ENCODE measurements around the gene PUS7L. TPM values are rescaled to one million over a fixed set of nuclear protein-coding genes. Genes with fewer than 3 reads are reported as not detected.
"Not testable (repeated sequence)": the region's sequence is repeated elsewhere in the genome, so short reads cannot be mapped to it uniquely, and the experiment has no call there.

The PUS7L gene
- total RNA-seq, 1 experiment from 2014 or later, result 19.0 TPM

GRCh38 chr12:43760396-43760795 is 1.8 kb upstream of the PUS7L start:
- in situ Hi-C loops (cut with HindIII; ENCODE audit: low pct_unique_long_range_greater_than_20kb, low sequenced_read_pairs), result no loop called here
- DNase-seq (ENCODE audit: low read depth, low spot score), result no peak

DNA sequence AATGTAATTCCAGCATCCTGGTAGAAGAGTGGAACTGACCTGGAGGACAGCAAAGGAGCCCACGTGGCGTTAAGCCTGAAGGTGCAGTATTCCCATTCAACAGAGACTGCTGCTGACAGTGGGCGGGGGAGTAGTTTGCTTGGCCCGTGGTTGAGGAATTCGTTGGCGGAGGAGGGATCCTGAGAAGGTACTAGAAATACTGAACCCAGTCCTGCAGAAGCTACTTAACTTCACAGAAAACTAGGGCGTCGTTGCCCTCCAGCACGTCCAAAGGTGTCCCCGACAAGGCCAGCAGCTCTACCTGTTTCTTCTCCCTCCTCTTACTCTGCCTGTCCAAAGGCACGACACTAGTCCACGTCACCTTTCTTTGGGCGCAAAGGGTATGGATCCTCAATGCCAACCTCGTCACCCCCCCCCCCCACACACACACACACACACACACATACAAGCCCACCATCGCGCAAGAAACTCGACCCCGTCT is 303 bp downstream of the PUS7L start:
- in situ Hi-C loops (cut with HindIII; ENCODE audit: low pct_unique_long_range_greater_than_20kb, low sequenced_read_pairs), result no loop called here
- no peak for DNase-seq (ENCODE audit: low read depth, low spot score)

- in situ Hi-C loops (cut with HindIII; ENCODE audit: low pct_unique_long_range_greater_than_20kb, low sequenced_read_pairs), result no loop called here
- no peak for DNase-seq (ENCODE audit: low read depth, low spot score)
Measured at GRCh38 chr12:43754015-43754414, 4.6 kb downstream of the PUS7L start.

DNA sequence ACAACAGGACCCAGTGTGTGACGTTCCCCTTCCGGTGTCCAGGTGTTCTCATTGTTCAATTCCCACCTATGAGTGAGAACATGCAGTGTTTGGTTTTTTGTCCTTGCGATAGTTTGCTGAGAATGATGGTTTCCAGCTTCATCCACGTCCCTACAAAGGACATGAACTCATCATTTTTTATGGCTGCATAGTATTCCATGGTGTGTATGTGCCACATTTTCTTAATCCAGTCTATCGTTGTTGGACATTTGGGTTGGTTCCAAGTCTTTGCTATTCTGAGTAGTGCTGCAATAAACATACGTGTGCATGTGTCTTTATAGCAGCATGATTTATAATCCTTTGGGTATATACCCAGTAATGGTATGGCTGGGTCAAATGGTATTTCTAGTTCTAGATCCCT is 7.2 kb downstream of the PUS7L start:
- in situ Hi-C loops (cut with HindIII; ENCODE audit: low pct_unique_long_range_greater_than_20kb, low sequenced_read_pairs); DNase-seq (ENCODE audit: low read depth, low spot score): not testable (repeated sequence)

DNA sequence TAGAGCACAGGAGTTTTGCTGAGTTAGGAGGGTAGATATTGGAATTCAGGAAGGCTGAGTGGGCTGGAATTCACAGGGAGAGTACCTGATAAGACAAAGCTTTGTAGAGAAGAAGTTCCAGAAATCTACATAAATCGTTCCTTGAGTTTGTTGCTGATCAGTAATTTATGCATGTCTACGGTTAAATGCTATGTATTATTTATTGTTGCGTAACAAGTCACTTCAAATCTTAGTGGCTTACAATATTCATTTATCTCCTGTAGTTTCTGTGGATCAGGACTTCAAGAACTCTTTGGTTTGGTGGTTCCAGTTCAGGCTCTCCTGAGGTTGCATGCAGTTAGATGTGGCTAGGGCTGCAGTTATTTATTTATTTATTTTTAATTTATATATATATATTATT is 7.8 kb downstream of the PUS7L start:
- no peak for DNase-seq (ENCODE audit: low read depth, low spot score)
- in situ Hi-C loops (cut with HindIII; ENCODE audit: low pct_unique_long_range_greater_than_20kb, low sequenced_read_pairs), result no loop called here

GRCh38 chr12:43749016-43749415 is 9.6 kb downstream of the PUS7L start:
- no peak for DNase-seq (ENCODE audit: low read depth, low spot score)
- in situ Hi-C loops (cut with HindIII; ENCODE audit: low pct_unique_long_range_greater_than_20kb, low sequenced_read_pairs), result no loop called here

DNA sequence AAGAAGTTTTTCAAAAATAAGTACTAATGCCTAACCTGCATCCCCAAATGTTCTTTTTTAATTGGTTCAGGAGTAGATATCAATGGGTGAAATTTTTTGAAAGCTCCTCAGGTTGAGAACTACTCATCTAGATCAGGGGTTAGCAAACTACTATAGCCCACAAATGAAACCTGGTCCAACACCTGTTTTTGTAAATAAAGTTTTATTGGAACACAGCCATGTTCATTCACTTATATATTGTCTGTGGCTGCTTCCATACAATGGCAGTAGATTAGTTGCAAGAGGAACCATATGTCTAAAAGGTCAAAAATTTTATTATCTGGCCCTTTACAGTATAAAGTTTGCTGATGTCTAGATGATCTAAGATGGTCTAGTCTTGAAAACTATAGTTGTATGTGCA is 13.8 kb downstream of the PUS7L start:
- no peak for DNase-seq (ENCODE audit: low read depth, low spot score)
- in situ Hi-C loops (cut with HindIII; ENCODE audit: low pct_unique_long_range_greater_than_20kb, low sequenced_read_pairs), result no loop called here

GRCh38 chr12:43742106-43742505 is 16.5 kb downstream of the PUS7L start:
- no peak for DNase-seq (ENCODE audit: low read depth, low spot score)

GRCh38 chr12:43740511-43741100 is 18.0 kb downstream of the PUS7L start:
- in situ Hi-C loops (cut with HindIII; ENCODE audit: low pct_unique_long_range_greater_than_20kb, low sequenced_read_pairs), result no loop called here
- no peak for DNase-seq (ENCODE audit: low read depth, low spot score)

More at GRCh38 chr12:43742106-43742505, 16.5 kb downstream of the PUS7L start:
- in situ Hi-C loops (cut with HindIII; ENCODE audit: low pct_unique_long_range_greater_than_20kb, low sequenced_read_pairs), result no loop called here

GRCh38 chr12:43737646-43738045 is 20.9 kb downstream of the PUS7L start:
- no peak for DNase-seq (ENCODE audit: low read depth, low spot score)
- in situ Hi-C loops (cut with HindIII; ENCODE audit: low pct_unique_long_range_greater_than_20kb, low sequenced_read_pairs), result no loop called here

- DNase-seq (ENCODE audit: low read depth, low spot score), result no peak
Measured at GRCh38 chr12:43736927-43737440, 21.6 kb downstream of the PUS7L start.

GRCh38 chr12:43733687-43734086 is 24.9 kb downstream of the PUS7L start:
- in situ Hi-C loops (cut with HindIII; ENCODE audit: low pct_unique_long_range_greater_than_20kb, low sequenced_read_pairs), result no loop called here

More at GRCh38 chr12:43736927-43737440, 21.6 kb downstream of the PUS7L start:
- in situ Hi-C loops (cut with HindIII; ENCODE audit: low pct_unique_long_range_greater_than_20kb, low sequenced_read_pairs), result no loop called here

DNA sequence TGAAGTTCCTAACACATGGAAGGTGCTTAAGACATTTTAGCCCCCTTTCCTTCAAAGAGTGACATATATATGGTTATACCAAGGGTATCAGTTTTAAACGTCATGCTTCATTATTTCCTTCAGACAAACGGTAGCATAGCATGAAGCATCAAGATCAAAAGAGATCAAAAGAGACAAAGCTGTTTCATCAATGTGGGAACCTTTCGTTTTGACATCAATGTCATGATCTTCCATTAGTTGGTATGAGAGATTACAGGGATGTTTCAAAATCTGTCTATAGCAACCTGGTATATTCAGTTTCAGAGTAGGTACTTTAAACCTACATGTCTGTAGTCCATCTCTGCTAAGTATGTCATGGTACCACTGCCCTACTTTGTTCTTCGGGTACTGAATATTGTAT is 28.3 kb downstream of the PUS7L start:
- in situ Hi-C loops (cut with HindIII; ENCODE audit: low pct_unique_long_range_greater_than_20kb, low sequenced_read_pairs), result no loop called here
- no peak for DNase-seq (ENCODE audit: low read depth, low spot score)

More at GRCh38 chr12:43733687-43734086, 24.9 kb downstream of the PUS7L start:
- DNase-seq (ENCODE audit: low read depth, low spot score), result no peak

- in situ Hi-C loops (cut with HindIII; ENCODE audit: low pct_unique_long_range_greater_than_20kb, low sequenced_read_pairs), result no loop called here
- no peak for DNase-seq (ENCODE audit: low read depth, low spot score)
Measured at GRCh38 chr12:43728698-43729097, 29.9 kb downstream of the PUS7L start.

DNA sequence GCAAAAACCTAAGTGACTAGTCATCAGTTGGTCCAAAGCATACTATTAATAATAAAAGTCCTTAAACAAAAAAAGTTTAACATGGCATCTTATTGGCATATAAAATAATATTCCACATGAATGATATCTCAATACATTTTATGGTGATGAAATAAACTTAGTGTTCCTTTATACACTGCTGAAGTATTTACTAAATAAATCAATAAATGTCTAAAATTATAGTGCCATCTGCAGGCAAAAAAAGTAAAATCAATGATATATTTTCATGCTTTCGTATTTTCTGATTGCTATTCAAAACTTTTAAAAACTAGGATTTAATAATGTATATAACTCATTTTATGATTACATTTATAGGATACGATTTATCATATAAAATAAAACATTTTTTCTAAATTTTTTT is 30.5 kb downstream of the PUS7L start:
- DNase-seq (ENCODE audit: low read depth, low spot score), result peak; percentile 42
- in situ Hi-C loops (cut with HindIII; ENCODE audit: low pct_unique_long_range_greater_than_20kb, low sequenced_read_pairs), result no loop called here

- in situ Hi-C loops (cut with HindIII; ENCODE audit: low pct_unique_long_range_greater_than_20kb, low sequenced_read_pairs), result no loop called here
- DNase-seq (ENCODE audit: low read depth, low spot score), result no peak
Measured at GRCh38 chr12:43723134-43723533, 35.5 kb downstream of the PUS7L start.

- DNase-seq (ENCODE audit: low read depth, low spot score), result no peak
- in situ Hi-C loops (cut with HindIII; ENCODE audit: low pct_unique_long_range_greater_than_20kb, low sequenced_read_pairs), result no loop called here
Measured at GRCh38 chr12:43722621-43723020, 36.0 kb downstream of the PUS7L start.

DNA sequence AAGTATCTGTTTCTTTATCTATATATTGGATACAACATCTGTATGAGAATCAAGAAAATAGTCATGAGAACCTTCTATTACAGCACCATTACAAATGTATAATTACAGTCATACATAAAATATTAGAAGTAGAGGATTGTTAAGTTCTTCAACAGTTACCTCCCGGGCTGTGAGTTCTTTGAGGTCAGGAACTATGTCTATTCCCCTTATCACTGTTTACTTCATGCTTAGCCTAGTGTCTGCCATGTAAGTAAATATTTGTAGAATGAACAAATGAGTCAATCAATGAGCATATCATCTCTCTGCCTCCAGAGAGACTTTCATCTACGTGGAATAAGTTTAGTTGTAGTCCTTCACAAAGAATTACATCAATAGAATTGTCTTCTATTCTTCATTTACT is 47.2 kb downstream of the PUS7L start:
- DNase-seq (ENCODE audit: low read depth, low spot score), result no peak
- in situ Hi-C loops (cut with HindIII; ENCODE audit: low pct_unique_long_range_greater_than_20kb, low sequenced_read_pairs), result no loop called here

GRCh38 chr12:43703772-43704171 is 54.8 kb downstream of the PUS7L start:
- DNase-seq (ENCODE audit: low read depth, low spot score); in situ Hi-C loops (cut with HindIII; ENCODE audit: low pct_unique_long_range_greater_than_20kb, low sequenced_read_pairs): not testable (repeated sequence)
